GM19452 (cell line): ENCODE results near the gene PARP8.
"Not testable (repeated sequence)": the region's sequence is repeated elsewhere in the genome, so short reads cannot be mapped to it uniquely, and the experiment has no call there.

Experiments used
- ATAC-seq: cut with Tn5 transposase; IDR thresholded peaks from one replicate; pipeline ENCODE4 v1.9.1; 2021; ENCODE audit not compliant: unreplicated experiment

PARP8 gene

GRCh38 chr5:50666261-50667022 lies at the start of gene PARP8:
Gene PARP8 (plus strand): TSS chr5:50666637. CDS start chr5:50667096, 459 bp downstream.
- ATAC-seq: peak; percentile 40

DNA sequence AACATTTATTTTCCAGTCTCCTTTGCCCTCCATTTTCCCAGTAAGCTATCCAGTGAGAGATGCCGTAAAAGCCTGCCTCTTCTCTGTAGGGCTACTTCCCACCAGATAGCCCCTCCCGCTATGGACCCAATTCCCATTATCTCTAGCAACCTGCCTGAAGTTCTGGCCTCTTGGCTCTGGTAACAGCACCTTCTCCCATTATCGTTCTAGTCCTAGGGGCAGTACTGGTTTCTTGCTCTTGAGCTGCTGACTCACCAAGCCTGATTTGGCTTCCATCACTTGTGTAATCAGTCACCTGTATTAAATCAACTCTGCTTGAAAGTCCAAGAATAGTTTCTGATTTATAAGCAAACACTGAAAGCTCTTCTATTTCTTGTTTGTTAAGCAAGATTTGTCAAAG lies 42.8 kb upstream of the PARP8 start:
- no peak for ATAC-seq

DNA sequence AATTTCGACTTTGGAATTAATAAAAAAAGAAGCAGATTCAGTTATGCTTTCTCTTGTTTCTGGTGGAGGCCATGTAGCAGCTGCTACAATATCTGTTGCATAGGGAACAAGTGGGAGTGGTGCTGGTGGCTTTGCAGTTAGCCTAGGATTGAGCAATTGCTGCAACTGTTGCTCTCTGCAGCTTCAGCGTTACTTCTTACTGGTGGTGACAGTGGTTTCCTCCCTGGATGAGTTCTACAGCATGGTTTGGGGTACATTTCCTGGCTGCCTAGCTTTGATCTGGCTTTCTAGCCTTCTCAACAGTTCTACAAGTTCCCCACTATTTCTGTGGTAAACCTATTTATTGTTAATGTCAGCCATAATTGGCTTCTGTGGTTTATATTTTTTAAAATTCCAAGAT lies 31.6 kb upstream of the PARP8 start:
- ATAC-seq: not testable (repeated sequence)

DNA sequence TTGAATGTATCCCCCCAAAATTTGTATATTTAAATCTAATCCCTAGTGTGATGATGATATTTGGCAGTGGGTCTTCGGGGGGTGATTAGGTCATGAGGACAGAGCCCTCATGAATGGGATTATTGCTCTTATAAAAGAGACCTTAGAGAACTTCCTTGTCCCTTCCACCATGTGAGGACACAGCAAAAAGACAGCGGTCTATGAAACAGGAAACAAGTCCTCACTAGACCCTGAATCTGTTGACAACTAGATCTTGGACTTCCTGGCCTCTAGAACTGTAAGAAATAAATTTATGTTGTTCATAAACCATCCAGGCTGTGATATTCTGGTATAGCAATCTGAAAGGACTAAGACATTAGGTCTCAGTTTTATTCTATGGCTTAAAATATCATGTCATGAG lies 28.9 kb upstream of the PARP8 start:
- ATAC-seq: not testable (repeated sequence)

DNA sequence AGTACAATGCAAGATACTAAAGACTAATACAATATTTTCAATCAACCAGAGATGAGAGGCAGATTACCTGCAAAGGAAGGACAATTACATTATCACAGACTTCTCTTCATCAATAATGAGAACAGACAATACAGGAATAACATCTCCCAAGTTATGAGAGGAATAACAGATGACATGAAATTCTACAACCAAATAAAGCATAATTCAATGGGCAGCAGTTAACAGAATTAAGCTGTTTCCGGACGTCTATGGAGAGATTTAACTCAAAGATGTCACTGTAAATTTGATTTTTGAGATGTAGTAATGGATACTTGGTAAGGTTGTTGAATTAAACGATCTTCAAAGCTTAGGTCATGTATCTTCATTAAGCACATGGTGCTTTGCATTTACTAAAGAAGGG lies 19.8 kb upstream of the PARP8 start:
- ATAC-seq: no peak

DNA sequence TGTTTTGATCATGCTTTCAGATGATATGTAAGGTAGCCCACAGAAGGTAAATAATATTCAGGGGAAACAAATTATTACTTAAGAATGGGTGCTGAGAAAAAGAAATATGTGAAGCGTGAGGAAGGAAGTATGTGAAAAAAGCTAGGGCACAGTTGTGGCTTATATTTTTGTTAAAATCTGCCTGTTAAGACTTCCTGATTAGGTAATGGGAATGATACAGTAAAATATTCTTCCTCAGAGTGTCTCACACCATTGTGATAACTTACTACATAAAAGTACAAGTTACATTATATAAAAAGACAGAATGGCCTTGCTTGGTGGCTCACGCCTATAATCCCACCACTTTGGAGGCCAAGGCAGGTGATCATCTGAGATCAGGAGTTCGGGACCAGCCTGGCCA lies 18.7 kb upstream of the PARP8 start:
- ATAC-seq: no peak

- peak; percentile 96 for ATAC-seq
These were observed 12.5 kb upstream of the PARP8 start for GRCh38 chr5:50653946-50654345.

DNA sequence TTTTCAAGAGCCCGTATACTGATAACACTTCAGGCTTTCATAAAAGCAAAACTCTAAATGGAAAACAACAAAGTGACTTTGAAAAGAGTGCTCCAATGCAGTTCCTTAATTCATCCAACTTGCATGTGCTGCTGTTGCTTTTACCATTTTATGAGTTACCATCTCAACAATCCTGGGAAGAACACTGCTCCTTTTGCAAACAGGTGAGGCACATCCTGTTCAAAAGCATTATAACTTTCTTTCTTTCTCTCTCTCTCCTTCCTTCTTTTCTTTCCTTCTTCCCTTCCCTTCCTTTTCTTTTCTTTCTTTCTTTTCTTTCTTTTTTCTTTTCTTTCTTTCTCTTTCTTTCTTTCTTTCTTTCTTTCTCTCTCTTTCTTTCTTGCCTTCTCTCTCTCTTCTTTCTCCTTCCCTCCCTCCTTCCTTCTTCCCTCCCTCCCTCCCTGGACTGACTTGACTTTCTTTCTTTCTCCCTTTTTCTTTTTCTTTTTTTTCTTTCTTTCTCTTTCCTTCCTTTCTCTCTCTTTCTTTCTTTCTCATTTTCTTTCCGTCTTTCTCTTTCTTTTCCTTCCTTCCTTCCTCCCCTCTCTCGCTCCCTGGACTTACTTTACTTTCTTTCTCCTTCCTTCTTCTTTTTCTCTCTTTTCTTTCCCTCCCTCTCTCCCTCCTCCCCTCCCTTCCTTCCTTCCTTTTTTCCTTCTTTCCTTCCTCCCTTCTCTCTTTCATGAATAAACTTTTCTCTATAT lies 11.2 kb upstream of the PARP8 start:
- no peak for ATAC-seq

DNA sequence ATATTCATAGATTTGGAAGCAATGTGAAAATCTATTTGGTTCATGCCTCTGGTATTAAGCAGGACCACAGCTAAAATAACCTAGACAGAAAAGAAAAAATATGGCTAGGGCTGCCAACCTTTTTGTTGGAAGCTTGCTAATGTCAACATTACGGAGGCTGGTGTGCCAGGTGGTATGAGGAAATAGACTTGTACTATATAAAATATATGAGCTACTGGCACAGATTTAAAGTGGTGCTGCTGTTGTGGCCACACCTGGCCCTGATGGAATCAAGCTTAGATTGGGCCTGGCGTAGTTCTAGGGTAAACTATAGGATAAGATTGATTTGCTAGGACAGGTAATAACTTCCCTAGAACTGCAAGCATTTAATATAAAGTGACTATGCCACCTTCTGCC lies 10.6 kb upstream of the PARP8 start:
- ATAC-seq: no peak

- no peak for ATAC-seq
These were observed 9.4 kb upstream of the PARP8 start for GRCh38 chr5:50657044-50657443.

DNA sequence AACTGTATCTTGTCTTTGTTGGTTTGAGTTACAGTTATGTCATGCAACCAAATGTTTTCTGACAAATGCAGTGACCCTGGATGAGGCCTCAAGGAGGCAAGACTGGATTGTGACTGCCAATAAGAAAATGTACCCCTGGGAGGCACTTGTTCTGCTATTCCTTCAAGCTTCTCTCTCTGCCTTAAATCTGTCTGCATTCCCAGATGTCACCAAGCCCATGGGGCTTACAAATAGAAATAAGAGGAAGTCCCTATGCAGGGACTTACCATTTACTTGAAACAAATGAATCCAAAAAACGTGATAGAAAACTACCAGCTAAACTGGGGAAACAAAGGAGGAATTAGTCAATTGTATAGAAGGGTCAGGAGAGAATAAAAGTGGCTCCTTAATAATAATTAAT lies 8.2 kb upstream of the PARP8 start:
- ATAC-seq: no peak

DNA sequence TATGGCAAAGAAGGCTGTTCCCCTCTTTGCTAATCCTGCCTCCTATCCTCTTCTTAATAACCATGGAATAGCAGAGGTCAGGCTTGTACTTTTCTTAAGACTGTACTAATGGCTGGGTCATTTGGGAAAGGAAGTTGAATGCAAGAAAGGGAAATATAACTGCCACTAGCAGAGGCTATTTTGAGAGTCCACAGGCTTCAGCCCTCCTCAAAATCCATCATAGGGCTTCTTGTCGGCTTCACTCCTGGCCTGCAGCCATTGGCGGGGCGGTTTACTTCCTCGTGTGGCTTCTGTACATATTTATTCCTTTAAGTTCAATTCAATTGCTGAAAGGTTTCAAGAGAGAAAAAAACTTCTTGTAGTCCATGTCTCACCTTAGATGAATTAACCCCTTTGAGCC lies 2.8 kb upstream of the PARP8 start:
- ATAC-seq: no peak

DNA sequence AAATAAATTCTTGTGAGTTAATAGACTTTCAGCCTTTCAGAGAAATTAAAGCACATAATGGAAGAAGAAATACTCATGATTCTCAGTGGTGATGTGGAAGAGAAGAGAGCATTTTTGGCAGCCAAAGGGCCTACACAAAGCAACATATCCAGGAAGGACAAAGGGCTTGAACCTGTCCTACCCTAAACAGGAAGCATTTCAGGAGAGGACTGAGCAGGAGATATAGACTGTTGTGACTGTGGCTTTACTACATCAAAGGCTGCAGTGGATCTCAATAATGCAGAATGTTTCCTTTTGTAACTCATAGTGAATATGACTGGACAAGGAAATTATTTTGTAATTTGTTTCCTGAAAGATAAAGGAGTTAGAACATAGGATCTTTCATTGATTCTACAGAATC lies 1.3 kb upstream of the PARP8 start:
- ATAC-seq: no peak

- not testable (repeated sequence) for ATAC-seq
These were observed 655 bp upstream of the PARP8 start for GRCh38 chr5:50665761-50666202.

GRCh38 chr5:50667023-50667652 lies 701 bp downstream of the PARP8 start:
- peak; percentile 50 for ATAC-seq

DNA sequence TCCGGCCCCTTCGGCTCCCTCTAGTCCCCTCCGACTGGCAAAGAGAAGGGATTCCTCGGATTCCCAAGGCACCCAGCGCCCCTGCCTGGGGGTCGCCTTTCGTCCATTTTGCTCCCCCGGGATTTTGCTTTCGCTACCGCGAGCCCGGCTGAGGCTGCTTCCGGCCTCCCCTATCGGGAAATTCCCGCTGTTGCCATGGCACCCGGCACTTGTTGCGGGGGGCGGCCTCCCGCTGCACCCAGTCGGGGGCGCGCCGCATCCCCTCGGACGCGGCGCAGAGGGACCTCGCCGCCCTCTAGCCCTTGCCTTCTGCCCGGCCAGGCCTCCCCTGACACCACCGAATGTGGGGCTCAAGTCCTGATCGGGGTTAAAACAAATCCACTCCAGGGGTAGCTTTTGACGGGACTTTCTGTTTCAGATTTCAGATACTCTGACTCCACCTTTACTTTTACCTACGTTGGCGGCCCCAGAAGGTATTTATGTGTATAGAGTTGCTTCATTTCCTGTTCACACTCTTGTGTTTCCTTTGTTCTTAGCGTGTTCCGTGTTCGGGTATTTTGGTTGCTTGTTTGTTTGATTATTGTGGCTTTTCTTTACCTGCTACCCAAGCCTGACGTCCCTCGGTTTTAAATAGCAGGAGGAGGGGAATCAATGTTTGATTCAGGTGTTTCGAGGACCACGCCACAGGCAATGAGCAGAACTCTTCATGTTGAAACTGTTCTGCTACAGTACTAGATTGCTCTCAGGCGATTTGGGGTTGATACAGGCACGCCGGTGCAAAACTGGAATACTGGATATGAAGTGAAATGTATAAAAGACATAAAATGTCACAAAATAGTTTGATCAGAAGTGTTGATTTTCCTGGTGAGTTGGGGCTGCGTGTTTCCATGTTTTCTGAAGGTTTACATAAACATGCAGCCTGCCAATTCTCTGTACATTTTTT lies 1.5 kb downstream of the PARP8 start:
- ATAC-seq: peak; percentile 89

- not testable (repeated sequence) for ATAC-seq
These were observed 2.2 kb downstream of the PARP8 start for GRCh38 chr5:50668636-50669035.

DNA sequence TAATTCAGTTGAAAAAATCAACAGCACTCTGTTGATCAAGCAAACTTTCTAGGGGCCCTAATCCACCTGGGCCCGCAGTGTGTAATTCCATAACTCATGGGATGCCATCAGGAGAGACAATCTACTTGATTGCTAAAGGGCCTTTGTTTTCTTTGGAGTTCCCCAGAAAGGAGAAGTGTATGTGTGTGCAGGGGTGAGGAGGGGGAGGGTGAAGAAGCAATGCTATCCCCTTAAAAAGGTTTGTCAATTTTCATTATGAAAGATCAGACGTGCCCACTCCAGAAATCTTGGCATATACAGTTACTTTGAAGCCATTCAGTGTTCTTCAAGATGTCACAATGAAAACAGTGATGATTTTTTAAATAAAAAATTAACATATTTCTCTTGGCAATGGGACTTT lies 6.2 kb downstream of the PARP8 start:
- no peak for ATAC-seq

- not testable (repeated sequence) for ATAC-seq
These were observed 7.0 kb downstream of the PARP8 start for GRCh38 chr5:50673444-50673843.

DNA sequence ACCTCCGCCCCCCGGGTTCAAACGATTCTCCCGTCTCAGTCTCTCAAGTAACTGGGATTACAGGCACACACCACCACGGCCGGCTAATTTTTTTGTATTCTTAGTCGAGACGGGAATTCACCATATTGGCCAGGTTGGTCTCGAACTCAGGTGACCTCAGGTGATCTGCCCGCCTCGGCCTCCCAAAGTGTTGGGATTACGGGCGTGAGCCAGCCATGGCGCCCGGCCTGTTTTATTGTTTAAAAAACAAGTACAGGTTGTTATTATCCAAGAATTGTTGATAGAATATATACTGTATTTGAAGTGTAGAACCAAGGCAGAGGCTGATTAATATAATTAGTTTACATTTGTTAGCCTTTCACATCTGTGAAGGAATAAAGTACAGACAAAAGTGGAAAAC lies 8.9 kb downstream of the PARP8 start:
- ATAC-seq: no peak

DNA sequence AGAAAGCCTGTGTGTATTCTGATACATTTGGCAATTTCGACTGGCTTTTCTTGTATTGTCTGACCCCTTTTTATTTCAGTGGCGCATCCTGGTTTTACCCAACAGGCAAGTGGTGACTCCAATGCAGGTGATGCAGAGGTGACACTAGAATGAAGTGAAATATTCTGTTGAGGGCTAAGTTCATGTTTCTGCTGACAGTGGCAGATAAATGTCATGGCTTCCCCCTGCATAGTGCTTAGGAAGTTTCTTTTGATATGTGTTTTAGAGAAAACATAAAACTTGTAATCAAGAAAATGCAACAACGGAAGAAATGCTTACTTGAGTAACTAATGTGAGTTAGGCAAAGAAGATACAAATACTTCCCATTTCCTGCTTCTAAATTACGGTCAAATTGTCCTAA lies 13.1 kb downstream of the PARP8 start:
- not testable (repeated sequence) for ATAC-seq
